ENCODE results near the gene LYRM4. TPM values are rescaled to one million over a fixed set of nuclear protein-coding genes. Genes with fewer than 3 reads are reported as not detected.

LYRM4 gene
- total and polyA plus RNA-seq, 9 of the 15 experiments (the other 6 are each of a cell fraction or from before 2014, with no cell fraction given) = 24.2 to 69.4 (median 41.8) TPM

DNA sequence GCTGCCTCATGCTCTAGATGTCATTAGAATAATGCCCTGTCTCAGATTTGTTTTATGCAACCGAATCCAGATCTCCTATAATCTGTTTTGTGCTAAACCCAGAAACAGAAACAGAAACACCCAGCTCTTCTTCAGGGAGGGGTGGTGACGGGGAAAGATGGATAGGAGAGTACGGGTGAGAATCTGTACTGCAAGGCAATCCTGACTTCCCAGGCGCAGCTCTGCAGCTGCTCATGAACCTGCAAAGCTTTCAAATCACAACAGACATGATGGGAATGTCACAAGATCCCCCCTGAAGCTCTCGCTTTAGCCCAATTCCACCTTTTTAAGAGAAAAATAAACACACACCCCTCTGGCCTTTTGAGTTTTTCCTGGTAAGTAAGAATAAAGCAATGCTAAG lies 104.1 kb downstream of the LYRM4 start (continued):
- TF ChIP-seq, protein P1, sequence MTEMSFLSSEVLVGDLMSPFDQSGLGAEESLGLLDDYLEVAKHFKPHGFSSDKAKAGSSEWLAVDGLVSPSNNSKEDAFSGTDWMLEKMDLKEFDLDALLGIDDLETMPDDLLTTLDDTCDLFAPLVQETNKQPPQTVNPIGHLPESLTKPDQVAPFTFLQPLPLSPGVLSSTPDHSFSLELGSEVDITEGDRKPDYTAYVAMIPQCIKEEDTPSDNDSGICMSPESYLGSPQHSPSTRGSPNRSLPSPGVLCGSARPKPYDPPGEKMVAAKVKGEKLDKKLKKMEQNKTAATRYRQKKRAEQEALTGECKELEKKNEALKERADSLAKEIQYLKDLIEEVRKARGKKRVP (CRISPR knock-in tag; IDR thresholded peaks at IDR 0.05) = no peak
- TF ChIP-seq ZNF174 (CRISPR knock-in tag; IDR thresholded peaks at IDR 0.05) (no peak), GATAD2B (IDR thresholded peaks at IDR 0.05; ENCODE audit: borderline replicate concordance) (no peak), SNRNP70 (optimal IDR thresholded peaks at IDR 0.05; ENCODE audit: low read depth, low read length) (no peak), ZNF253 (CRISPR knock-in tag; conservative IDR thresholded peaks at IDR 0.05) (no peak), JUND (IDR thresholded peaks at IDR 0.05; ENCODE audit: borderline replicate concordance, low read depth, low read length) (no peak), JUND (tag; IDR thresholded peaks at IDR 0.05; ENCODE audit: borderline replicate concordance, low read depth, low read length) (no peak)

DNA sequence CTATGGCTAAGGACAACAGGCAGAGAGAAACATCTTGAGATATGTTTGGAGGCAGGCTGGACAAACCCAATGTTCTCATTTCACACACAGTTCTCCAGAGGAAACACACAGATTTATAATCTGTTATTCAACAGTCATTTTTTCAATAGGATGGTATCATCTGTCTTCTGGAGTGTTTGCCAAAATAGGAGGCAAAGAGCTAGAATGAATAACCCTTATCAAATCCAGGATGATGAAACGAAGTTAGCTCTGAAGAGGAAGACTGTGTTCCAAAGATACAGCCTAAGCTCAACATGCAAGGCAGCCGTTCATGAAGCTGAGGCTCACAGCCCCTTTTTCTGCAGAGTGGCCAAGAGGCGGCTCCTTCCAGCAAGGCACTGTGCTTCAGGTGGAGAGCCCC lies 104.8 kb downstream of the LYRM4 start:
- POLR2A ChIA-PET = interaction anchor here (0.6 to 1.1 kb wide), 3 partner anchors 12 to 941 kb away, joined by 3 to 4 read pairs (median 3); no protein-coding TSS in a partner anchor
- intact Hi-C loops (cut with micrococcal nuclease) = no loop called here
- ATAC-seq = no peak
- no peak overlapping the region for H3K9ac ChIP-seq (ENCODE audit: insufficient read depth in 1 of 2, low read depth in 2 of 2, low read length in 2 of 2)
- TF ChIP-seq FOS (IDR thresholded peaks at IDR 0.05; ENCODE audit: extremely low read depth, insufficient read length) = no peak
- TF ChIP-seq CBX3 (IDR thresholded peaks at IDR 0.05; ENCODE audit: borderline replicate concordance in 1 of 2, low read length in 2 of 2) = no peak
- TF ChIP-seq, protein P2, sequence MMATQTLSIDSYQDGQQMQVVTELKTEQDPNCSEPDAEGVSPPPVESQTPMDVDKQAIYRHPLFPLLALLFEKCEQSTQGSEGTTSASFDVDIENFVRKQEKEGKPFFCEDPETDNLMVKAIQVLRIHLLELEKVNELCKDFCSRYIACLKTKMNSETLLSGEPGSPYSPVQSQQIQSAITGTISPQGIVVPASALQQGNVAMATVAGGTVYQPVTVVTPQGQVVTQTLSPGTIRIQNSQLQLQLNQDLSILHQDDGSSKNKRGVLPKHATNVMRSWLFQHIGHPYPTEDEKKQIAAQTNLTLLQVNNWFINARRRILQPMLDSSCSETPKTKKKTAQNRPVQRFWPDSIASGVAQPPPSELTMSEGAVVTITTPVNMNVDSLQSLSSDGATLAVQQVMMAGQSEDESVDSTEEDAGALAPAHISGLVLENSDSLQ (IDR thresholded peaks at IDR 0.05) = no peak
- DNase-seq (ENCODE audit: extremely low read depth in 1 of 4, low spot score in 3 of 4) = no peak
- no peak overlapping the region for H3K4me2 ChIP-seq (ENCODE audit: insufficient read depth, low read length)
- no peaks in the 10 kb centered on the region for H3K4me1 ChIP-seq (replicated peaks in 1 of 2; ENCODE audit: control insufficient read depth in 2 of 2, insufficient read depth in 2 of 2, low read length in 2 of 2)
- no peak for FAIRE-seq
- H3K27me3 ChIP-seq (ENCODE audit: control insufficient read depth in 2 of 2, insufficient read depth in 2 of 2, low read length in 2 of 2) = no peaks in the 10 kb centered on the region
- H3K36me3 ChIP-seq (ENCODE audit: control insufficient read depth, insufficient read depth, low read length) = no peaks in the 10 kb centered on the region
- no peaks in the 10 kb centered on the region for H3K79me2 ChIP-seq (ENCODE audit: control insufficient read depth, insufficient read depth, low read length)
- H4K20me1 ChIP-seq (replicated peaks; ENCODE audit: control insufficient read depth, insufficient read depth, low read length) = no peaks in the 10 kb centered on the region
- H3K9me3 ChIP-seq (replicated peaks; ENCODE audit: control insufficient read depth, insufficient read depth, low read depth, low read length) = no peaks in the 10 kb centered on the region
- H3K27ac ChIP-seq (ENCODE audit: extremely low read depth, low read depth, low read length) = no peak overlapping the region
- WGBS (ENCODE audit: insufficient coverage, low coverage, missing lambda C conversion rate) = 66% methylated on average over 3 of the region's 3 CpGs
- H3K9me1 ChIP-seq (ENCODE audit: control insufficient read depth, insufficient read depth, low read length) = no peaks in the 10 kb centered on the region
- no peak overlapping the region for H2AFZ ChIP-seq (ENCODE audit: low read depth, low read length)
- in situ Hi-C loops (cut with MboI) = no loop called here
- no TSS peak for BruUV-seq (replicated peaks)
- no peak overlapping the region for H3K4me3 ChIP-seq
- CTCF ChIA-PET (ENCODE audit: low intra/inter-chr PET ratio) = no interaction called here

Measured in K562 (cell line).